Measurements from ENCODE around the gene MANF.

- TF ChIP-seq CTCF (IDR thresholded peaks at IDR 0.05) (no peak), POLR2A (IDR thresholded peaks at IDR 0.05) (no peak), EP300 (IDR thresholded peaks at IDR 0.05) (no peak)
Measured at GRCh38 chr3:51373658-51374421, 11.3 kb upstream of the MANF start.

Data from tibial nerve (tissue), 4 donors.